Sigmoid colon (tissue), 4 donors: Measurements from ENCODE around the gene TRIM16.
"Not testable (repeated sequence)": the region's sequence is repeated elsewhere in the genome, so short reads cannot be mapped to it uniquely, and the experiment has no call there.

ENCODE experiments used
- CTCF ChIP-seq, 4 experiments: fragments of 450-650 bp in 3 of 4; fragments of 200-600 bp in 1 of 4; IDR thresholded peaks; one replicate each; pipeline ENCODE4 v1.5.1; 2016 to 2019; ENCODE audit warnings: antibody characterized with exemption in 4 of 4, mild to moderate bottlenecking in 3 of 4, moderate library complexity in 2 of 4
- EP300 ChIP-seq, 4 donors: sonication (generic); formaldehyde crosslinking; IDR thresholded peaks; one replicate each; pipeline ENCODE4 v1.6.1; 2017; ENCODE audit warnings: antibody characterized with exemption in 4 of 4
- POLR2A ChIP-seq, 2 donors: fragments of 450-650 bp; IDR thresholded peaks; one replicate each; pipeline ENCODE4 v1.6.1; 2016; ENCODE audit warnings: antibody characterized with exemption in 2 of 2, mild to moderate bottlenecking in 2 of 2, moderate library complexity in 2 of 2

- not testable (repeated sequence) for TF ChIP-seq CTCF, POLR2A, EP300 (IDR thresholded peaks at IDR 0.05)
Measured at GRCh38 chr17:15698967-15699366, 14.9 kb upstream of the TRIM16 start.
